ENCODE data around the gene TACR2.

TACR2 gene

DNA sequence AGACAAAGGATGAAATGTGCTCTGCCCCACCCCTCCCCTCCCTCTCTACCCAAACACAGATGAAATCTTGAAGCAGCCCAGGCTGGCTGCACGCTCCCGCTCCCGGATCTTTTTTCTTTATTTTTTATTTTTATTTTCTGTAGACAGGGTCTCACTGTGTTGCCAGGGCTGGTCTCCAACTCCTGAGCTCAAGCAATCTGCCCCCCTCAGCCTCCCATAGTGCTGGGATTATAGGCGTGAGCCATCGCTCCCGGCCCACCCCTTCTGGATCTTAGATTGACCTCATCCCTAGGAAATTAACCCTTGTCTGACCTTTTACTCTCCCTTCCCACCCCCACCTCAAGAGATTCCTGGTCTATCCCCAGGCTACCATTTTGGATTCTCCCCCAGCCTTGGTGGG lies 14.3 kb downstream of the TACR2 start:
- no peak for DNase-seq (ENCODE audit: low spot score)

DNA sequence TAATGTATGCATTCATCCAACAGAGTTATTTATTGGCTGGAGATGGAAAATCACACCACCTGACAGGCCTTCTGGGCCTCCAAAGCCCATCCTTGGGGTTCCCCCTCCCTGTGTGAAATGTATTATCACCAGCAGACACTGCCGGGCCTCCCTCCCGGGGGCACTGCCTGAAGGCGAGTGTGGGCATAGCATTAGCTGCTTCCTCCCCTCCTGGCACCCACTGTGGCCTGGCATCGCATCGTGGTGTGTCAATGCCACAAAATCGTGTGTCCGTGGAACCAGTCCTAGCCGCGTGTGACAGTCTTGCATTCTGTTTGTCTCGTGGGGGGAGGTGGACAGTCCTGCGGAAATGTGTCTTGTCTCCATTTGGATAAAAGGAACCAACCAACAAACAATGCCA lies 15.3 kb downstream of the TACR2 start:
- no peak for DNase-seq (ENCODE audit: low spot score)

DNA sequence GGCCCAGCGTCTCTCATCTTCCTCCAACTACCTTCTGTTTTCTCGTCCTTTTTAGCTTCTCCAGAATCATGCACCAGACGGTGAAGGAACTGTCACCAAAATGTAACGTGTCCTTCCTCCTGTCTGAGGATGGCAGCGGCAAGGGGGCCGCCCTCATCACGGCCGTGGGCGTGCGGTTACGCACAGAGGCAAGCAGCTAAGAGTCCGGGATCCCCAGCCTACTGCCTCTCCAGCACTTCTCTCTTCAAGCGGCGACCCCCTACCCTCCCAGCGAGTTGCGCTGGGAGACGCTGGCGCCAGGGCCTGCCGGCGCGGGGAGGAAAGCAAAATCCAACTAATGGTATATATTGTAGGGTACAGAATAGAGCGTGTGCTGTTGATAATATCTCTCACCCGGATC lies 15.8 kb downstream of the TACR2 start:
- DNase-seq (ENCODE audit: low spot score): no peak

DNA sequence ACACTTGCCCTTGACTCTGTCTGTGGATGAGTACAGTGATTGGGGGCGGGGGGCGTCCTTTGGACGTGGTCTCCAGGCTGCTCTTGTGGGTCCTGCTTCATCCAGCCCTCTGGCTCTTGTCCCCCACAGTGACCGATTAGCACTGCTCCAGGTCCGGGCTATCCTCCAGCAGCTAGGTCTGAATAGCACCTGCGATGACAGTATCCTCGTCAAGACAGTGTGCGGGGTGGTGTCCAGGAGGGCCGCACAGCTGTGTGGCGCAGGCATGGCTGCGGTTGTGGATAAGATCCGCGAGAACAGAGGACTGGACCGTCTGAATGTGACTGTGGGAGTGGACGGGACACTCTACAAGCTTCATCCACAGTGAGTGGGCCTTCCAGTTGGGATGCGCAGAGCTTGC lies 18.3 kb downstream of the TACR2 start:
- no peak for DNase-seq (ENCODE audit: low spot score)

DNA sequence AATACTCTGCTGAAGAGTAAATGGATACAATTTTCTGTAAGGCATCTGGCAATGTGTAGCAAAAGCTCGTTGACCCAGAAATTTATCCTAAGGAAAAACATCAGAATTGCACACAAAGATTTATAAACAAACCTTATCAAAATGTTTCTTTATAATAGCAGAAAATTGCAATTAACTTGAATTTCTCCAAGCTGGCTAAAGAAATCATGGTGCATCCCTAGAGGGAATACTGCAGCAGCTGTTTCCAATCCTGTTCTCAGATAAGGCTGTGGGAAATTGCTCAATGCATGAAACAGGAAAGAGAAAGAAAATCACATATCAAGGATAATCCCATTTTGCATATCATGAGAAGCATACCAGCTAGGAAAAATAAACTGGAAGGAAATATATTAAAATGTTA lies 18.7 kb downstream of the TACR2 start:
- DNase-seq (ENCODE audit: low spot score): no peak

DNA sequence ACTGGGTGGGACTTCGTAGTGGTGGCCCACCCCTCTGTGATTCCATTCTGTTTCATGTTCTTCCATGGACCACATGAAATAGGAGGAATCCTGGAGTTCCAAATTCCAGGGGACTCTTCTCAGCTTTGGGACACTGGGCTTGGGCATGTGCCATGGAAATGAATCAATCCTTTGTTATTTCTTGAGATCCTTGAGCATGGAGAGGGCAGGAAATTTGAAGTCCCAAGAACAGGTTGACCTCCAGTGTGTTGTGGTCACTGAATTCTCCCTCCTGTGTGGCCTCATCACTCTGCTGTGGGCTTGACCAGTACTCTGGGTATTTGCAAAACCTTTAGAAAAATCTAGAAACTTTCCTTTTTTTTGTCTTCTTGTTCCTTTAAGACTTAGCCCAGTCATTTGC lies 22.7 kb downstream of the TACR2 start:
- no peak for DNase-seq (ENCODE audit: low spot score)

DNA sequence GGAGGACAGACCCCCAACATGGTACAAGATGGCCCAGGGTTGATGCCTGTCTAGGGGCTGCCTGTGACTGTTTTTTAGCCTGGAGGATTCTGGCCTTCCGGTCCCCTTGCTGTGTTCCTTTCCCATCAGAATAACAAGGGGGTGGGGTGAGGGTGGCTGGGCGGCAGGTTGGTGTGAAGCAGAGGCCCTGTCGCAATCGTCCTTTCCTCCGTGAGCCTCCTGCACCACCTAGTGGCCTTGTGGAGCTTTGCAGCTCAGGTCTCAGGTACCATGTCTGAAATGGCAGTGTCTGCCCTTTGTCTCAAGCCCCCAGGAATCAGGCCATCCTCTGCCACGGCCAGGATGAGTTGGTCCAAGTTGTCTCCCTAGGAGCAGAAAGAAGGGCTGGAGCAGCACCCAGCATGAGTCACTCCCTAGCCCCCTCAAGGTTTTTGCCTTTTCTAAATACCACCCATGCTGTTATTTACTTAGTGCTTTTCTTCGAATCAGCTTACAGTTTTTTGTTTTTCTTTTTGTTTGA lies 24.2 kb downstream of the TACR2 start:
- DNase-seq (ENCODE audit: low spot score): peak; percentile 86

DNA sequence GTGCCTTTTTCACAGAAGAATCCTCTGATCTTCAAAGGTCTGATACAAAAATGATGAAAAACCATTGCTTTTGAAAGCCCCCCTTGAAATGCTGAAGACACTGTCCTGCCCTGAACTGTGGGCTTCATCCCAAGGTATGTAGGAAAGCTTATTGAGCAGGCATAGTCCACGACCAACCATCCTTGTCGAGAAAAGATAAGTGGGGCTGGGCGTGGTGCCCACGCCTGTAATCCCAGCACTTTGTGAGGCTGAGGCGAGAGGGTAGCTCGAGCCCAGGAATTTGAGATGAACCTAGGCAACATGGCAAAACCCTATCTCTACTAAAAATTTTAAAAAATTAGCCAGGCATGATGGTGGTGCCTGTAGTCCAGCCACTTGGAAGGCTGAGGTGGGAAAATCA lies 25.6 kb downstream of the TACR2 start:
- DNase-seq (ENCODE audit: low spot score): no peak

DNA sequence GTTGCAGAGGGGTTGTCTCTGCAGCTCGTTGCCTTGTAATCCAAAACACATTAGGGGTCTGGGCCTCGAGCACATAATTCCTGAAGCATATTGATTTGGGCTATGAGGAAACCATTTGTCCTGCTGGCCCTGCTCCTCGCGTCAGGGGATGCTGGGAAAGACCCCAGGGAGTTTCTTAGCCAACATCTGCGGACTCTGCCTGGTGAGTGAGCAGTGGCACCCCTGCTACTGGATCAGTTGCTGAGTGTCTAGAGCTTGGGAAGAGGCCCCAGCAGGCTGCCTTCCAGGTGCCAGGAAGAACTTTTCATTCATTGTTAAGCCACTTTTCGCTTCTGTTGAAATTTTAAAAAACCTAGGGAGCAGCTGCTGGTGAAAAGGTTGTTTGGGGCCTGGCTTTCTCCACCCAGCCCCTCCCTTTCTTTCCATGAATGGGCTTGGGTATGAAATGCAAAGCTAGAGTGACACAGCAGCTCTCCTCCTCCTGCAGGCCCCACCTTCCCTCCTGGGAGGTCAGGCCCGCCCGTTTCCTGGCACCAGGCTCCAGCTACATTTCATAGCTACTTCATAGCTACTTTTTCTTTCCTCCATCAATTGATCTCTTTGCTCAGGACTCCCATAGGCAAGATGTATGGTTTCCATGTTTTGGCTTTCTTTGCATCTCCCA lies 26.8 kb downstream of the TACR2 start:
- DNase-seq (ENCODE audit: low spot score): no peak

DNA sequence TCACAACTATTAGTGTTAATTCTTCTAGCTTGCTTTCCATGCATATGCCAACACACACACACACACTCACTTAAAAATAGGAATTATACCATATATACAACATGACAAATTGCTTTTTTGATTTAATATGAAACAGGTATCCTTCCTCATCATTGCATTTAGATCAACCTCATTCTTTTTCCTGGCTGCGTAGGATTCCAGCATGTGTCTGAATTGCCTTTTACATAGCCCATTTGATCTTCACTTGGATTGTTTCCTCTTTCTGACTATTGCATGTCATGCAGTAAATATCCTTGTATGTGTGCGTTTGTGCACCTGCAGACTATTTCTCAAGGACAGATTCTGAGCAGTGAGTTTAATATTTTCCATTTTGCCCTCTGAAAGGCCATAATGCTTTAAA lies 28.2 kb downstream of the TACR2 start:
- no peak for DNase-seq (ENCODE audit: low spot score)

DNA sequence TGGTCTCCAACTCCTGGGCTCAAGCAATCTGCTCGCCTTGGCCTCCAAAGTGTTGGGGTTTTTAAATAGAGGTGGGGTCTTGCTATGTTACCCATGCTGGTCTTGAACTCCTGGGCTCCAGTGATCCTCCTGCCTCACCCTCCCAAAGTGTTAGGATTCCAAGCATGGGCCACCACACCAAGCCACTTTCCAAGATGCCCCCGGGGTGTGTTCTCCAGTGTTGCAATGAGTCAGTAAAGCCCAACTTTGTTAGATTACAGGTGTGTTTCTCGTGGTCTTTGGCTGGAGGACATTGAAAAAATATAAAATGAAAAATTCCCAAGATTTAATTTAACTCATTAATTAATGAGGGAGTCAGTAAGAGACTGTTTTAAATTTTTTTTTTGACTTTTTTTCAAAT lies 29.2 kb downstream of the TACR2 start:
- DNase-seq (ENCODE audit: low spot score): no peak

DNA sequence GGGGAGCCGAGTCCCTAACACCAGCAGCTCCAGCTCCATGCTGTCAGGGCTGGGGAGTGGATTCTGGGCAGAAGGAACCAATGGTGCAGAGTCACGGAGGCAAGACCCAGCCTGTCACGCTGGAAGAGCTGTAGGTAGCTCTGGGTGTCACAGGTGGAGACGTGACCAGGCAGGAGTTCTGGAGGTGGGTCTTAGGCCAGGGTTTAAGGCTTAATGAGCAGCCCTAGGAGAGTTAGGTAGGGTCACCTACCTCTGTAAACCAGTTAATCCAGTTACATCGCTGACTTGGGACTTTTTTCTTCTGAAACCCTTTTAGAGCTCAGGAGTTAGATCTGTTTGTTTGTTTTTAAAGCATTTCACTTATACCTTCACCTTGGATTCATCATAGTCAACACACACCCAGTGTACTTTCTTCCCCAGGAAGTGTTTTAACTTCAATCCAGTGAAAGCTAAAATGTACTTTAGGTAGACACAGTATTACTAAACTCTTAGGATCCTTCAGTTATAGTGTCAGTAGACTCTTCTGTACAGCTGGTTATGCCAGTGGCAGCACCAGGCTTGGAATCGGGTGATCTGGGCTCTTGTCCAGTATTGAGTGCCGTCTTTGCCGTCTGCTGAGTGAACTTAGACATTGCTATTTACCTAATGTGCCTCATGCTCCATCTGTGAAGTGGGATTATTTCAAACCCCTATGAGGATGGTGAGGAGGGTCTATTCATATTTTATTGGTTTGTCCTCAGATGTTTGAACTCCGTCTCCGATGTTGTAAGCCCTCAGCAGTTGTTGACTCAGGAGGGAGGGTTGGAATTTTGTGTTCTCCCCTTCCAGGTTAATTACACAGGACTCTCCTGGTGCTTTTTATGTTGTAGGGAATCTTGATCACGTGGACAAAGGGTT lies 31.0 kb downstream of the TACR2 start:
- no peak for DNase-seq (ENCODE audit: low spot score)

DNA sequence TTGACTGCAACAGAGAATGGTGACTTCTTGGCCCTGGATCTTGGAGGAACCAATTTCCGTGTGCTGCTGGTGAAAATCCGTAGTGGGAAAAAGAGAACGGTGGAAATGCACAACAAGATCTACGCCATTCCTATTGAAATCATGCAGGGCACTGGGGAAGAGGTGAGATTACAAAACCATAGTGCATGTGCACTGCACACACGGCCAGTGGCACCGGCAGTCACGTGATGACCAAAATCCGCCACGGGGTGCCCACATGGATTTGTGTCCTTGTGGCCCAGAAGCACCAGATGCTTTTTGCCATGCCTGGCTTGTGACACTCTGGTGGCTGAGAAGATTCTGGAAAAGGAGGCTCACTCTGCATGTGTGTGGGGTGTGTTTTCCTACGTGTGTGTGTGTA lies 32.4 kb downstream of the TACR2 start:
- DNase-seq (ENCODE audit: low spot score): no peak

DNA sequence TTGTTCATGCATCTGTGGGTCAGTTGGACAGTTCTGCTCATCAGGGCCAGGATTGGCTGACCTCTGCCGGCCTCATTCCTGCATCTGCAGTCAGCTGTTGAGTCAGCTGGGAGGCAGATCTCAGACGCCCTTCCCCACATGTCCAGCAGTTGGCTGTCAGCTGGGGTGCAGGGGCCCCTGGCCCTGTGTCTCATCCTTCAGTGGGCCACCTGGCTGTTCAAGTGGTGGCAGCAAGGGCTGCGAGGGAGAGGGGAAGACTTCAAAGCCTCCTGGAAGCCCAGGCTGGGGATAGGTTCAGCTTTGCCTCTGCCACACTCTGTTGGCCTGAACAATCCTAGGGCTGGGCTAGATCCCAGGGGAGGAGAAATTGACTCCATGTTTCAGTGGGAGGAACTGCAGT lies 33.2 kb downstream of the TACR2 start:
- DNase-seq (ENCODE audit: low spot score): no peak

DNA sequence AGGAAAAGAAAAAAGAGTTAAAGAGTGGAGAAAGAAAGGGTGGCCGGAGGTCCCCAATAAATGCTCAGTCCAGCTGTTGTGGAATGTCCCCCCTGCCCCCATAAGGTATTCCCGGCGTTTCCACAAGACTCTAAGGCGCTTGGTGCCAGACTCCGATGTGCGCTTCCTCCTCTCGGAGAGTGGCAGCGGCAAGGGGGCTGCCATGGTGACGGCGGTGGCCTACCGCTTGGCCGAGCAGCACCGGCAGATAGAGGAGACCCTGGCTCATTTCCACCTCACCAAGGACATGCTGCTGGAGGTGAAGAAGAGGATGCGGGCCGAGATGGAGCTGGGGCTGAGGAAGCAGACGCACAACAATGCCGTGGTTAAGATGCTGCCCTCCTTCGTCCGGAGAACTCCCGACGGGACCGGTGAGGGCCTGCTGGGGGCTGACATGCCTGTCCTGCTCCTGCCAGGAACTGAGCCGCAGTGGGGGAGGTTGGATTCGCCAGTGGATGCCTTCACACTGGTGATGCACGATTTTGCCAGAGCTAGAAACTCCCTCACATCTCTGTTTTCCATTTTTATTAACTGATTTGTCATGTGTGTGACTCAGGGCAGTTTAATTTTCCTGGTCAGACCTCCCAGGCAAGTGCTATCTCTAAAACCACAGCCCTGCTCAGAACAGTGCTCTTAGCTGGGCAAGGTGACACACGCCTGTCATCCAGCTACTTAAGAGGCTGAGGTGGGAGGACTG lies 34.2 kb downstream of the TACR2 start:
- no peak for DNase-seq (ENCODE audit: low spot score)

DNA sequence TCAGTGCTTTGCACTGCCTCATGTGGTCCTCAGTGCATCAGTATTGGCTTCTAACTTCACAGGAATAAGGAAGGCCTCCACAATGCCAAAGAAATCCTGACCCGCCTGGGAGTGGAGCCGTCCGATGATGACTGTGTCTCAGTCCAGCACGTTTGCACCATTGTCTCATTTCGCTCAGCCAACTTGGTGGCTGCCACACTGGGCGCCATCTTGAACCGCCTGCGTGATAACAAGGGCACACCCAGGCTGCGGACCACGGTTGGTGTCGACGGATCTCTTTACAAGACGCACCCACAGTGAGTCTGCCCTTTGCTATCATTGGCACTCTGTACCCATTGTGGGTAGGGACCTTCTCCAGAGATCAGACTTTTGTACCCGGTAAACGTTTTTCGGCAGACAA lies 36.9 kb downstream of the TACR2 start:
- DNase-seq (ENCODE audit: low spot score): no peak

DNA sequence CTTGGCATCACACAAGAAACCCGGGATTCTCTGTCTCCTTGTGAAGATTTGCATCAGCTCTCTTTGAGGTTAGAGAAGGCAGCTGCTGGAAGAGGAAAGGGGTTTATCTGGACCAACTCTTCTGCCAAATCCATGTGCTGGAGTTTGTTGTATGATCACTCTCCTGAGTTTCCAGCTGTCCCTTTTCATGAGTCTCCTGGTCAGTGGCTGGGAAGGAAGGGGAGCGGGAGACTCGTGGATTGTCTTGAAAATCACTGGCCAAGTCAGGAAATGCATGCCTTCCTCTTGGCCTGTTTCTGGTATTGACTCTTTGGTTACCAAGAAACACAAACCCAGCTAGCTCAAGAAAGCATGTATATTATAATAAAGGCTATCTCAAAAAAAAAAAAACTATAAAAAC lies 38.8 kb downstream of the TACR2 start:
- no peak for DNase-seq (ENCODE audit: low spot score)

DNA sequence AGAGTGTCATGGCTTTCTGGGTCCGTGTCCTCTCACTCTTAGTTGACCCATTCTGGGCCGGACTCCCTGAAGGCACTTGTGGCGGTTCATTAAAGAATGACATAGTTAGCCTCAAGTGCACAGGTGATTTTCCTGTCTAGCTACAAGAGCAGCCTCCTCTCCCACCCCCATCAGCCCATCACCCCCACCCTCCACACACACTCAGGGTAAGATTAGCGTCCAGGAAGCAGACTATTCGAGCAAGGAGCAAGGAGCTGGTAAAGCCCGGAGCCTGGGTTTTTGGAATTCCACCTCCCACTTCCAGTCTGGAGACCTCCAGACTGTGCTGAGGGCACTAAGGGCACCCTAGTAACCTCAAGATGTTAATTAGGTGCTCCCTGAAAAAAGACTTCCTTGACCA lies 39.5 kb downstream of the TACR2 start:
- no peak for DNase-seq (ENCODE audit: low spot score)

DNA sequence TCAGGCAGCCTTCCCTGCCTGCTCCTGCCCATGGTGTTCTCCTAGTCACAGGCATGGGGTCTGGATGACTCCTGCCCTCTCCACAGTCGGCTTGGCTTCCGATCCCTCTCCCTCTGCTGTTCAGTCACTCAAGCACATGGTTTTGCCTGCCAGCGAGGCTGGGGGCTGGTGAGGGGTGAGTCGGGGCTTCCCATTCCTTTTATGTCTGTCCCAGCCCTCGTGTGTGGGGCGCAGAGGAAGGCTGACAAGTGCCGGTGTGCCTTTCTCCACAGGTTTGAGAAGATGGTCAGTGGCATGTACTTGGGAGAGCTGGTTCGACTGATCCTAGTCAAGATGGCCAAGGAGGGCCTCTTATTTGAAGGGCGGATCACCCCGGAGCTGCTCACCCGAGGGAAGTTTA lies 40.1 kb downstream of the TACR2 start:
- DNase-seq (ENCODE audit: low spot score): no peak

DNA sequence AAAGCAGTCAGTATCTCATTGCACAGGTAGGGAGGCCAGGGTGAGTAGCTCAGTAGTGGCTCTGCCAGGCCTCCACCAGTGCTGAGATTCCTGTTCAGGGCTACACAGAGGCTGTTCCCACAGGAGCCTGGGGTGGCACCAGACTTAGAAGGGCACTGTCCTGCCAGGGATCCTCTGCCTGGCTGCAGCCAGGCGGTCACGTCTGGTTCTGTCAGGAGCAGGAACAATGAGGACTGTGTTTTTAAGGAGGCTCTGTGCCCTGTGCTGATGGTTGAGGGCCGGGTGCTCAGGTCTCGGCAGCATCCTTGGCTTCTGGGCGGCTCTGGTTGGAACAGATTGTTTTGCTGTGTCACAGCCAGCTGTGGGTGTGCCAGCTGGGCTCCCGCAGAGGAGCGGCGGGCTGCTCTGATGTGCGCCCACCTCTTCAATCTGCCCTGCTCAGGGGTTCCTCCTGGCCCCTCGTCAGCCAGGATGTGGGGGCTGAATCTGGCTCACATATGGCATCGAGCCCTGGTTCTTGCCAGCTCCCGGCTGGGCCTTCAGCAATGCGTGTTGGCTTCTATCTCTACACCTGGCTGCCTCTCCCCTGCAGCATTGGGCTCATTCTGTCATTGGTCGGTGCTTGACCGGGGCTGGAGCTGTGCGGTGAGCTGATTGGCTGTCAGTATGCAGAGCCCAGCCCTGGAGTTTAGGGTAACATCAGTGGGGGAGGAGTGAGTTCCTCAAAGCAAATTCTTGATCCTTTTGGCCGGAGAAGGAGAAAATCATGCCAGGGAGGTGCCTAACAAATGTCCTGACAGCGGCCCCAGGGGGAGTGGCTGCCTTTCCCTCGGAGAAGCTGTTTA lies 41.2 kb downstream of the TACR2 start:
- DNase-seq (ENCODE audit: low spot score): no peak

DNA sequence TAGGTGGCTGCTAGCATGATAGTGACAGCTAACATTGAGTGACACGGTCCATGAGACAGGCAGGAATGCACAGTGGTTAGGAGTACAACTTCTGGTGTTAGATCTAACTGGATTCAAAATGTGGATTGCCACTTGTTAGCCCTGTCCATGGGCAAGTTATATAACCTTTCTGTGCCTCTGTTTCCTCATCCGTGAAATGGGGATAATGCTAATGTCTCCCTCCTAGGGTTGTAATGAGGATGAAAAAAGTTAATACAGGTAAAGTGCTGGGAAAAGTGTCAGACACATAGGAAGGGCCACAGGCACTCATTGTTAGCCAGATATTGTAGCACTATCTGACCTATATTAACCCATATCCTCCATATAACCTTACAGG lies 41.8 kb downstream of the TACR2 start:
- DNase-seq (ENCODE audit: low spot score): no peak

DNA sequence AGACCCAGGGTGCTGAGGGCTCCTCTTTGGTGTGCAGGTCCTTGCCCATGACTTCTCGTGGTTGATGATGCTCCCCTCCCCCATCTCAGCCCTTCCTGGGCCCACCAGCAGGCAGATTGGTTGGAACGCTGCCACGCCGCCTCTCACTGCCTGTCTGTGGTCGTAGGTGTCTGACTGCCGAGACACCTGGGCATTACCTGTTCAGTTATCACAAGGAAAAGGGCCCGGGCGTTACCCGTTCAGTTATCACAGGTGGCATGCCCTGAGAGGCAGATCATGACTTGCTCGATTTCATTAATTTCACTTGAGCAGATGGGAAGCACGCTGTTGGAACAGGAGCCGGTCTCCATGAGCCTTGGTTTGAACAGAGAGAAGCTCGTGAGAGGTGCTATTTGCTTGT lies 42.5 kb downstream of the TACR2 start:
- no peak for DNase-seq (ENCODE audit: low spot score)
